Effector memory CD4-positive, alpha-beta T cell (primary cell): ENCODE data around the gene ATP5F1D.

Experiments
- DNase-seq, 3 donors: peaks; one replicate each; pipeline ENCODE4 v3.0.0-alpha.2; 2020
- H3K27ac ChIP-seq: 2 replicates; pipeline ENCODE4 v1.7.0; 2013; ENCODE audit warnings: mild to moderate bottlenecking, low read length, moderate library complexity; ENCODE audit not compliant: insufficient read depth, poor library complexity, severe bottlenecking
- H3K27me3 ChIP-seq: replicated peaks from 2 replicates; pipeline ENCODE4 v1.7.0; 2013; ENCODE audit warnings: mild to moderate bottlenecking, low read length; ENCODE audit not compliant: insufficient read depth, control insufficient read depth, poor library complexity, severe bottlenecking
- H3K36me3 ChIP-seq: 2 replicates; pipeline ENCODE4 v1.7.0; 2013; ENCODE audit warnings: mild to moderate bottlenecking, low read length, moderate library complexity; ENCODE audit not compliant: control insufficient read depth, insufficient read depth
- H3K4me1 ChIP-seq: 2 replicates; pipeline ENCODE4 v1.7.0; 2013; ENCODE audit warnings: low read length, mild to moderate bottlenecking; ENCODE audit not compliant: control insufficient read depth, insufficient read depth, poor library complexity, severe bottlenecking
- H3K4me3 ChIP-seq: 2 replicates; pipeline ENCODE4 v1.7.0; 2013; ENCODE audit warnings: low read length, low read depth, mild to moderate bottlenecking; ENCODE audit not compliant: insufficient read depth, poor library complexity, severe bottlenecking
- H3K9me3 ChIP-seq: 2 replicates; pipeline ENCODE4 v1.7.0; 2013; ENCODE audit warnings: mild to moderate bottlenecking, low read length, moderate library complexity; ENCODE audit not compliant: control insufficient read depth

ATP5F1D gene

GRCh38 chr19:1284293-1284978 is 42.9 kb downstream of the ATP5F1D start:
- no peak for DNase-seq
- Histone ChIP-seq H3K4me1 (no peaks in the 10 kb centered on the region), H3K27me3 (peaks cover 44% of the 10 kb centered on the region), H3K36me3 (peaks cover 2% of the 10 kb centered on the region), H3K9me3 (no peaks in the 10 kb centered on the region), H3K4me3 (no peak overlapping the region), H3K27ac (no peak overlapping the region)

GRCh38 chr19:1284979-1285736 is 43.6 kb downstream of the ATP5F1D start:
- H3K27me3 ChIP-seq: peaks cover 44% of the 10 kb centered on the region

GRCh38 chr19:1285737-1286360 is 44.3 kb downstream of the ATP5F1D start, which contains the start of gene EFNA2:
EFNA2 (plus strand) TSS chr19:1285873; CDS start chr19:1286169, 296 bp downstream.
- Histone ChIP-seq H3K4me1 (no peaks in the 10 kb centered on the region), H3K4me3 (no peak within 1 kb of the TSS), H3K27me3 (peaks cover 44% of the 10 kb centered on the region), H3K36me3 (no peaks in the 10 kb centered on the region), H3K9me3 (no peaks in the 10 kb centered on the region), H3K27ac (no peak within 1 kb of the TSS)
- DNase-seq: no peak

More at GRCh38 chr19:1284979-1285736, 43.6 kb downstream of the ATP5F1D start:
- Histone ChIP-seq H3K4me3 (no peak overlapping the region), H3K4me1 (no peaks in the 10 kb centered on the region), H3K9me3 (no peaks in the 10 kb centered on the region), H3K27ac (no peak overlapping the region), H3K36me3 (no peaks in the 10 kb centered on the region)
- DNase-seq: no peak

DNA sequence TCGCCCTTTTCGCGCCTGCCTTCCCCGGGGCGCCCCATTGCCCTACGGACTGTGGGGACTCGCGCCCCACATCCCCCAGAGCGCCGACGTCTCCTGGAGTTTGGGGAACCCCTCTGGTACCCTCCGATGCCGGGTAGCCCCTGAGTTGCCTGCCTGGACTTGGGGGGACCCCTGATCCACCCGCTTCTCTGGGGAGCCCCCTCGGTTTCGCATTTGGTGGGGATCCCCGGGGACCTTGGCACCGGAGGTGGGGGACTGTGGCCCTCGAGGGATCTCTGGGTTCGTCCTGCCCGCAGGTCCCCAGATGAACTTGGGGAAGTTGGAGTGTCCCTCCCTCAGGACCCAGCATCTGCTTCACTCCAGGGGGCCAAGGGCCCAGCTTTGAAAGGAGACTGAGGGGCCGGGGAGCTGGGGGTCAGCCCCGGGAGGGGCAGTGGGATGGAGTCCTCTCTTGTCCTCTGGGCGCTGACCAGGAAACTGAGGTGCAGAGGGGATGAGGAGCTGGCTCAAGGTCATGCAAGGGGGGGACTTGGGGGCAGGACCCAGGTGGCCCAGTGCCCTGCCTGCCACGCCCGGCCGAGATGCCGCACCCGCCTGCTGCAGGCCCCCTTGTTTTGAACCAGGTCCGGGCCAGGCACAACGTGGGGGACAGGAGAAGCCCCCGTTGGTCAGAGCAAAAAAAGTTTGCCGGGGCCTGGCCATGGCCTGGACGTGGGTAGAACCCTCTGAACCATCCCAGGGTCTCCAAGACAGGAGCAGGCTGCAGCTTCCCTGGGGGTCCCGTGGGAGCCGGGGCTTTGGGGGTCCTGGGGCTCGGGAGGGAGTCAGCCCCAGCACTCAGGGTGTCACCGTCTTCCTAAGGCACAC is 45.2 kb downstream of the ATP5F1D start:
- Histone ChIP-seq H3K4me1 (no peaks in the 10 kb centered on the region), H3K4me3 (no peak overlapping the region), H3K36me3 (no peaks in the 10 kb centered on the region), H3K9me3 (no peaks in the 10 kb centered on the region), H3K27me3 (peaks cover 53% of the 10 kb centered on the region), H3K27ac (no peak overlapping the region)
- no peak for DNase-seq

GRCh38 chr19:1287354-1288225 is 46.0 kb downstream of the ATP5F1D start:
- Histone ChIP-seq H3K9me3 (no peaks in the 10 kb centered on the region), H3K27me3 (peaks cover 59% of the 10 kb centered on the region), H3K36me3 (no peaks in the 10 kb centered on the region), H3K4me1 (no peaks in the 10 kb centered on the region), H3K4me3 (no peak overlapping the region), H3K27ac (no peak overlapping the region)
- DNase-seq: no peak

- no peak overlapping the region for H3K4me3 ChIP-seq
- peaks cover 63% of the 10 kb centered on the region for H3K27me3 ChIP-seq
- no peak overlapping the region for H3K27ac ChIP-seq
- DNase-seq: no peak
- no peaks in the 10 kb centered on the region for H3K9me3 ChIP-seq
- no peaks in the 10 kb centered on the region for H3K4me1 ChIP-seq
- H3K36me3 ChIP-seq: no peaks in the 10 kb centered on the region
Observed at GRCh38 chr19:1288226-1288612, 46.7 kb downstream of the ATP5F1D start.

GRCh38 chr19:1288833-1289685 is 47.5 kb downstream of the ATP5F1D start:
- H3K27me3 ChIP-seq: peaks cover 56% of the 10 kb centered on the region
- no peaks in the 10 kb centered on the region for H3K36me3 ChIP-seq
- no peaks in the 10 kb centered on the region for H3K9me3 ChIP-seq
- no peak for DNase-seq
- no peak overlapping the region for H3K27ac ChIP-seq
- H3K4me1 ChIP-seq: no peaks in the 10 kb centered on the region
- H3K4me3 ChIP-seq: no peak overlapping the region

DNA sequence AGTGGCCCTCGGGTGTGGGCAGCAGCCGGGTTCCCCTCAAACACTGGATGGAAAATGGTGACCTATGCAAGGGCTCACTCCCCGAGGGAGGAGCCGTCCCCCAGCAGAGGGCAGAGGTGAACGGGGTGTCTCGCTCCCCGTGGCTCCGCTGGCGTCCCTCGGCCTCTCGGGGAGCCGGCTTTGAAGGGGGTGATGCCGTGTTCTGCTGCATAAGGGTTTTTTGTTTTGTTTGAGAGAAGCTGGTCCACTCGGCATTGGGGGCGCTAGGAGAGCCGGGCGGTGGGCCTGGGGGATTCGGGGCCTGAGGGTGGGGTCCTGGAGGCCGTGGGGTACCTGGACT is 48.1 kb downstream of the ATP5F1D start:
- no peak for DNase-seq
- Histone ChIP-seq H3K36me3 (no peaks in the 10 kb centered on the region), H3K27me3 (peaks cover 57% of the 10 kb centered on the region), H3K27ac (no peak overlapping the region), H3K4me1 (no peaks in the 10 kb centered on the region), H3K4me3 (no peak overlapping the region), H3K9me3 (no peaks in the 10 kb centered on the region)
